SU-DHL-6 (cell line): ENCODE data around the gene PNRC1.

Experiments
- H2AFZ ChIP-seq: fragments of 200-600 bp; sonication (generic); 2 replicates; pipeline ENCODE4 v1.6.1; 2014; ENCODE audit warnings: low read depth, mild to moderate bottlenecking, moderate library complexity, mixed read lengths, antibody characterized with exemption, low read length; ENCODE audit not compliant: severe bottlenecking
- H3F3A ChIP-seq: fragments of 200-600 bp; shearing (Covaris generic); 2 replicates; pipeline ENCODE4 v1.6.0; 2016; ENCODE audit warnings: antibody characterized with exemption, mild to moderate bottlenecking; ENCODE audit not compliant: insufficient read depth
- H3K27ac ChIP-seq: fragments of 200-600 bp; sonication (generic); 2 replicates; pipeline ENCODE4 v1.5.1; 2016; ENCODE audit warnings: low read depth, mild to moderate bottlenecking, low read length, moderate library complexity, mixed read lengths
- H3K27me3 ChIP-seq: fragments of 200-600 bp; sonication (generic), shearing (Covaris generic); 2 replicates; pipeline ENCODE4 v1.6.0; 2014; ENCODE audit warnings: mild to moderate bottlenecking, low read length
- H3K36me3 ChIP-seq: fragments of 200-600 bp; sonication (generic); 2 replicates; pipeline ENCODE4 v1.6.1; 2014; ENCODE audit warnings: mild to moderate bottlenecking, low read length, mixed read lengths
- H3K4me2 ChIP-seq: fragments of 300-600, 200-600 bp; shearing (Covaris generic), sonication (generic); 2 replicates; pipeline ENCODE4 v1.6.0; 2014; ENCODE audit warnings: low read length, low read depth, mild to moderate bottlenecking; ENCODE audit not compliant: poor library complexity, severe bottlenecking
- H3K4me3 ChIP-seq: fragments of 200-600 bp; sonication (generic); 2 replicates; pipeline ENCODE4 v1.5.1; 2014; ENCODE audit warnings: antibody characterized with exemption, low read length, mild to moderate bottlenecking, mixed read lengths; ENCODE audit not compliant: insufficient read depth, poor library complexity, severe bottlenecking
- H3K79me2 ChIP-seq: fragments of 200-600 bp; sonication (generic); 2 replicates; pipeline ENCODE4 v1.6.1; 2014; ENCODE audit warnings: mild to moderate bottlenecking, low read length, moderate library complexity; ENCODE audit not compliant: insufficient read depth
- H3K9ac ChIP-seq: fragments of 200-600 bp; sonication (generic); 2 replicates; pipeline ENCODE4 v1.7.0; 2014; ENCODE audit warnings: mild to moderate bottlenecking, low read length
- H3K9me2 ChIP-seq: fragments of 200-600 bp; sonication (generic); replicated peaks from 2 replicates; pipeline ENCODE4 v1.6.1; 2014; ENCODE audit warnings: low read length; ENCODE audit not compliant: insufficient read depth
- H3K9me3 ChIP-seq: fragments of 200-600 bp; sonication (generic); 2 replicates; pipeline ENCODE4 v1.6.1; 2014; ENCODE audit warnings: low read length, mixed read lengths; ENCODE audit not compliant: insufficient read depth
- H4K20me1 ChIP-seq: fragments of 200-600 bp; sonication (generic); 2 replicates; pipeline ENCODE4 v1.6.1; 2014; ENCODE audit warnings: low read depth, mild to moderate bottlenecking, antibody characterized with exemption, low read length, moderate library complexity, mixed read lengths
- CTCF ChIP-seq: fragments of 200-600 bp; sonication (generic); IDR thresholded peaks from one replicate; pipeline ENCODE4 v1.5.1; 2017; ENCODE audit warnings: antibody characterized with exemption, mild to moderate bottlenecking, low read length, moderate library complexity; ENCODE audit not compliant: insufficient read depth, poor library complexity, severe bottlenecking
- EZH2phosphoT487 ChIP-seq: fragments of 200-600 bp; sonication (generic), shearing (Covaris generic); conservative IDR thresholded peaks from 2 replicates; pipeline ENCODE4 v1.6.1; 2018; ENCODE audit warnings: mild to moderate bottlenecking, antibody characterized with exemption, low read length, moderate library complexity, mixed read lengths

Gene PNRC1

DNA sequence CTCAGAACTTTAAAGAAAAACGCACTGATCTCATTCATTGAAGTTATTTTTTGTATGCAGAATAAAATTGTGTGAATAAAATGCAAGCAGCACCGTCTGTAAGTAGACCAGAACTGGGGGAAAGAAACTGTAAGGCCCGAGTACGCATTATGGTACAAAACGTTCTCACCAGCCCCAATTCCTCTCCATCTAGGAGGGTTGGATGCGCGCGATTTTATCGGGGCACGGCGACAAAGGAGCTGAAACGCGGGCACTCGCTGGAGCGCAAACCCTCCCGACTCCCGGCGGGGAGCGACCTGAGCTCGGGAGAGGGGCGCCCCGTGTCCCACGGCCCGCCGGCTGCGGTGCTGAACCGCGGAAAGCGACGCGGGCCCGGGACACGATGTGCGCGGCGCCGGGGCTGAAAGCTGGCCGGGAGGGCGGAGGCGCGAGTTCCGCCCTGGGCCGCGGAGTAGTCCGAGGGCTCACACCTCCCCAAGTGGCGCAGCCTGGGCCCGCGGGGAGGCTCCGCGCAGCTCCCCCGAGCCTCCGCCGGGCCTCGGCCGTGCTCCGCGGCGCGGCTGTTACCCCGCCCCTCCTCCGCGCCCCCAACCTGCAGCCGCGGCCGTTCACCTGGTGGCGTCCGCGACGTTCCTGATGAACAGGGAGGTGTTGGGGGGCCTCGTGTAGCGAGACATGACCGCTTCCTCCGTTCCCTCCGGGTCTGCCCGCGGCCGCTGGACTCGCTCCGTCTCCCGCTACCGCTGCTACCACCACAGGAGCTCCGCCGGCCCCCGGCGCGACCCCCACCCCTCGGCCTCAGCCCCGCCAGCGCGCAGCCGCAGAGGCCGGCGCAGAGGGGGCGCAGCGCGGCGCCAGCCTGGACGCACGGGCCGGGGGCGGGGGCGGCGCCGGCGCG, 36.9 kb downstream of the PNRC1 start, which contains the start of gene SRSF12:
TSS of gene SRSF12 (minus strand) at position 861 of the 898 bp plus-strand sequence. CDS start at position 677, 184 bp downstream.
- no peaks in the 10 kb centered on the region for H3K9me2 ChIP-seq
- no peaks in the 10 kb centered on the region for H3K9me3 ChIP-seq
- no peak within 1 kb of the TSS for H3K27ac ChIP-seq
- no peaks in the 10 kb centered on the region for H4K20me1 ChIP-seq
- peak within 1 kb of the TSS; percentile 73 for H2AFZ ChIP-seq
- H3K4me3 ChIP-seq: peak within 1 kb of the TSS; percentile 48
- peak within 1 kb of the TSS; percentile 29; the same call in 1 of the 2 replicates for H3K9ac ChIP-seq
- TF ChIP-seq CTCF (no peak), EZH2phosphoT487 (0 out of 2 replicates have a peak, but pooled peaks have one; percentile 46)
- no peaks in the 10 kb centered on the region for H3K79me2 ChIP-seq
- H3F3A ChIP-seq: no peaks in the 10 kb centered on the region
- H3K27me3 ChIP-seq: no peaks in the 10 kb centered on the region
- peak within 1 kb of the TSS; percentile 59 for H3K4me2 ChIP-seq
- H3K36me3 ChIP-seq: no peaks in the 10 kb centered on the region

DNA sequence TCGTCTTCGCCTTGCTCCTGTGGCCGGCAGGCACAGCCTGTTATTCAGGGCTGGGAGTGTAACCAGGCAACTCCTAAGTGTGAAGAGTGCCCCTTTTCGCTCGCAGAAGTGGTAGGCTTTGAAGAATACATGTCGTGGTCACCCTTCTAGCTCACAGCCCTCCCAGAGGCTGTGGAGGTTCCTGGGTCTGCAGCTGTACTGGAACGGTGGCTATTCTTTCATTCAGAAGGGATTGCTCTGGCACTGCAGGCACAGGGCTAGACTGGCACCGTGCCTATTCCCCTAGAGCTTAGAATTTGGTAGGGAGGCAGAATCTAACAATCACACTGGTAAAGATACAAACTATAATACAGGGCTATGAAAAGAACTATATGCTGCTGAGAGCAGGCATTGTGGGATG, 38.4 kb downstream of the PNRC1 start:
- TF ChIP-seq EZH2phosphoT487: no peak
- no peak for TF ChIP-seq CTCF
- Histone ChIP-seq H3F3A (no peaks in the 10 kb centered on the region), H3K79me2 (no peaks in the 10 kb centered on the region), H3K4me2 (no peak overlapping the region), H3K9ac (no peak overlapping the region), H3K27me3 (no peaks in the 10 kb centered on the region), H3K36me3 (no peaks in the 10 kb centered on the region), H3K27ac (no peak overlapping the region), H4K20me1 (no peaks in the 10 kb centered on the region), H3K9me2 (no peaks in the 10 kb centered on the region), H3K9me3 (no peaks in the 10 kb centered on the region), H3K4me3 (no peak overlapping the region), H2AFZ (no peak overlapping the region)

DNA sequence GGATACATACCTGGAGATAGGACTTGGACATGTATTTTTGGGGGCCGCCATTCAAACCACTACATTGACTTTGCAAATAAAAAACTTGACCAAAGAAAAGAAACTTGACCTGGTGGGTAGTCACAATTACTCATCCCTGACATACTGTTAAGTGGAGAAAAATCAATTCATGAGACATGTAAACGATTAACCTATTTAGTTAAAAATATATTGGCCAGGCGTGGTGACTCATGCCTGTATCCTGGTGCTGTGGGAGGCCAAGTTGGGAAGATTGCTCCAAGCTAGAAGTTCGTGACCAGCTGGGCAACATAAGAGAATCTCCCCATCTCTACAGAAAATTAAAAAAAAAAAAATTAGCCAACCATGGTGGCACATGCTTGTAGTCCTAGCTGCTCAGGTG, 39.8 kb downstream of the PNRC1 start:
- Histone ChIP-seq H3F3A (no peaks in the 10 kb centered on the region), H3K9me3 (no peaks in the 10 kb centered on the region), H3K9me2 (no peaks in the 10 kb centered on the region), H3K27me3 (no peaks in the 10 kb centered on the region), H2AFZ (no peak overlapping the region), H3K79me2 (no peaks in the 10 kb centered on the region), H3K36me3 (no peaks in the 10 kb centered on the region), H3K4me3 (no peak overlapping the region), H4K20me1 (no peaks in the 10 kb centered on the region), H3K27ac (no peak overlapping the region), H3K9ac (no peak overlapping the region), H3K4me2 (no peak overlapping the region)
- TF ChIP-seq EZH2phosphoT487 (no peak), CTCF (no peak)
